ENCODE measurements around the gene OLIG3.

- TF ChIP-seq CTCF (conservative IDR thresholded peaks at IDR 0.05) (no peak), ZFX (IDR thresholded peaks at IDR 0.05) (no peak)
Observed at GRCh38 chr6:137518386-137518983, 24.3 kb upstream of the OLIG3 start.
